ENCODE results near the gene MIX23.

Gene MIX23

GRCh38 chr3:122343654-122344053 is 39.4 kb downstream of the MIX23 start:
- H3K4ac ChIP-seq (ENCODE audit: low read depth, low read length) = no peak overlapping the region
- no peak overlapping the region for H2AK5ac ChIP-seq (ENCODE audit: low read length)
- no peak overlapping the region for H2AFZ ChIP-seq (ENCODE audit: insufficient read depth, low read length, poor library complexity)
- H3K79me2 ChIP-seq (ENCODE audit: control insufficient read depth, insufficient read depth, low read length, poor library complexity) = no peaks in the 10 kb centered on the region
- no peak overlapping the region for H3K14ac ChIP-seq (ENCODE audit: low read length)
- H3K27ac ChIP-seq (ENCODE audit: low read depth, low read length) = no peak overlapping the region
- no peak overlapping the region for H3K4me2 ChIP-seq (ENCODE audit: low read length)
- no peaks in the 10 kb centered on the region for H3K4me1 ChIP-seq (ENCODE audit: control insufficient read depth in 1 of 2, insufficient read depth in 2 of 2, low read length in 2 of 2)
- H3K4me3 ChIP-seq (ENCODE audit: low read depth, low read length) = no peak overlapping the region
- no peak overlapping the region for H4K91ac ChIP-seq (ENCODE audit: low read depth, low read length)
- H2BK120ac ChIP-seq (ENCODE audit: insufficient read depth, low read length, poor library complexity) = no peak overlapping the region
- no peak overlapping the region for H2BK12ac ChIP-seq (ENCODE audit: low read length)
- no peak overlapping the region for H3K23ac ChIP-seq (ENCODE audit: low read length)
- no peaks in the 10 kb centered on the region for H3K36me3 ChIP-seq (ENCODE audit: control insufficient read depth in 1 of 2, insufficient read depth in 2 of 2, low read length in 2 of 2)
- H3K79me1 ChIP-seq (ENCODE audit: low read length) = no peaks in the 10 kb centered on the region
- no CpG with 5 or more reads among the region's 2 CpGs for WGBS (ENCODE audit: extremely low coverage, insufficient coverage, insufficient read length)
- no peak overlapping the region for H4K12ac ChIP-seq (ENCODE audit: low read depth, low read length)
- no peak for DNase-seq
- H2BK5ac ChIP-seq (ENCODE audit: low read depth, low read length, poor library complexity) = no peak overlapping the region
- no peaks in the 10 kb centered on the region for H3K9me3 ChIP-seq (ENCODE audit: insufficient read depth, low read depth, low read length)
- H4K8ac ChIP-seq (ENCODE audit: low read depth, low read length) = no peak overlapping the region
- no peak overlapping the region for H3K9ac ChIP-seq (ENCODE audit: low read length)
- no peaks in the 10 kb centered on the region for H3K27me3 ChIP-seq (ENCODE audit: insufficient read depth, low read length)
- H3K18ac ChIP-seq (ENCODE audit: low read length) = no peak overlapping the region

GRCh38 chr3:122342803-122343202 is 40.2 kb downstream of the MIX23 start:
- Histone ChIP-seq H3K27ac (ENCODE audit: low read depth, low read length) (no peak overlapping the region), H3K4me3 (ENCODE audit: low read depth, low read length) (no peak overlapping the region), H2AK5ac (ENCODE audit: low read length) (no peak overlapping the region), H3K79me1 (ENCODE audit: low read length) (no peaks in the 10 kb centered on the region), H3K14ac (ENCODE audit: low read length) (no peak overlapping the region), H3K36me3 (ENCODE audit: control insufficient read depth in 1 of 2, insufficient read depth in 2 of 2, low read length in 2 of 2) (no peaks in the 10 kb centered on the region), H4K8ac (ENCODE audit: low read depth, low read length) (no peak overlapping the region), H3K79me2 (ENCODE audit: control insufficient read depth, insufficient read depth, low read length, poor library complexity) (no peaks in the 10 kb centered on the region), H3K4me2 (ENCODE audit: low read length) (no peak overlapping the region), H4K91ac (ENCODE audit: low read depth, low read length) (no peak overlapping the region), H2BK5ac (ENCODE audit: low read depth, low read length, poor library complexity) (no peak overlapping the region), H3K27me3 (ENCODE audit: insufficient read depth, low read length) (no peaks in the 10 kb centered on the region), H2BK12ac (ENCODE audit: low read length) (no peak overlapping the region), H3K9me3 (ENCODE audit: insufficient read depth, low read depth, low read length) (no peaks in the 10 kb centered on the region), H3K18ac (ENCODE audit: low read length) (no peak overlapping the region), H4K12ac (ENCODE audit: low read depth, low read length) (no peak overlapping the region), H2BK120ac (ENCODE audit: insufficient read depth, low read length, poor library complexity) (no peak overlapping the region), H2AFZ (ENCODE audit: insufficient read depth, low read length, poor library complexity) (no peak overlapping the region), H3K23ac (ENCODE audit: low read length) (no peak overlapping the region), H3K4me1 (ENCODE audit: control insufficient read depth in 1 of 2, insufficient read depth in 2 of 2, low read length in 2 of 2) (no peaks in the 10 kb centered on the region), H3K4ac (ENCODE audit: low read depth, low read length) (no peak overlapping the region), H3K9ac (ENCODE audit: low read length) (no peak overlapping the region)
- no CpG with 5 or more reads among the region's 1 CpG for WGBS (ENCODE audit: extremely low coverage, insufficient coverage, insufficient read length)
- no peak for DNase-seq

GRCh38 chr3:122332551-122332950 is 50.5 kb downstream of the MIX23 start:
- no peak for DNase-seq
- no peak overlapping the region for H2AK5ac ChIP-seq (ENCODE audit: low read length)
- no peak overlapping the region for H4K91ac ChIP-seq (ENCODE audit: low read depth, low read length)
- H2BK5ac ChIP-seq (ENCODE audit: low read depth, low read length, poor library complexity) = no peak overlapping the region
- no peak overlapping the region for H3K4ac ChIP-seq (ENCODE audit: low read depth, low read length)
- no peak overlapping the region for H4K8ac ChIP-seq (ENCODE audit: low read depth, low read length)
- no CpG with 5 or more reads among the region's 8 CpGs for WGBS (ENCODE audit: extremely low coverage, insufficient coverage, insufficient read length)
- H3K27me3 ChIP-seq (ENCODE audit: insufficient read depth, low read length) = peaks cover 2% of the 10 kb centered on the region
- no peak overlapping the region for H2AFZ ChIP-seq (ENCODE audit: insufficient read depth, low read length, poor library complexity)
- no peaks in the 10 kb centered on the region for H3K4me1 ChIP-seq (ENCODE audit: control insufficient read depth in 1 of 2, insufficient read depth in 2 of 2, low read length in 2 of 2)
- H3K23ac ChIP-seq (ENCODE audit: low read length) = no peak overlapping the region
- H2BK12ac ChIP-seq (ENCODE audit: low read length) = no peak overlapping the region
- H2BK120ac ChIP-seq (ENCODE audit: insufficient read depth, low read length, poor library complexity) = no peak overlapping the region
- H4K12ac ChIP-seq (ENCODE audit: low read depth, low read length) = no peak overlapping the region
- no peak overlapping the region for H3K18ac ChIP-seq (ENCODE audit: low read length)
- H3K14ac ChIP-seq (ENCODE audit: low read length) = no peak overlapping the region
- H3K4me2 ChIP-seq (ENCODE audit: low read length) = no peak overlapping the region
- H3K79me2 ChIP-seq (ENCODE audit: control insufficient read depth, insufficient read depth, low read length, poor library complexity) = no peaks in the 10 kb centered on the region
- H3K9ac ChIP-seq (ENCODE audit: low read length) = no peak overlapping the region
- H3K79me1 ChIP-seq (ENCODE audit: low read length) = no peaks in the 10 kb centered on the region
- H3K27ac ChIP-seq (ENCODE audit: low read depth, low read length) = no peak overlapping the region
- no peaks in the 10 kb centered on the region for H3K36me3 ChIP-seq (ENCODE audit: control insufficient read depth in 1 of 2, insufficient read depth in 2 of 2, low read length in 2 of 2)
- no peak overlapping the region for H3K4me3 ChIP-seq (ENCODE audit: low read depth, low read length)
- H3K9me3 ChIP-seq (ENCODE audit: insufficient read depth, low read depth, low read length) = no peaks in the 10 kb centered on the region

- no peak overlapping the region for H3K4me2 ChIP-seq (ENCODE audit: low read length)
- H3K27me3 ChIP-seq (ENCODE audit: insufficient read depth, low read length) = peaks cover 2% of the 10 kb centered on the region
- no peak overlapping the region for H3K27ac ChIP-seq (ENCODE audit: low read depth, low read length)
- no peaks in the 10 kb centered on the region for H3K36me3 ChIP-seq (ENCODE audit: control insufficient read depth in 1 of 2, insufficient read depth in 2 of 2, low read length in 2 of 2)
- H2BK12ac ChIP-seq (ENCODE audit: low read length) = no peak overlapping the region
- no peak overlapping the region for H4K91ac ChIP-seq (ENCODE audit: low read depth, low read length)
- H3K79me1 ChIP-seq (ENCODE audit: low read length) = no peaks in the 10 kb centered on the region
- H2AK5ac ChIP-seq (ENCODE audit: low read length) = no peak overlapping the region
- no peak overlapping the region for H3K14ac ChIP-seq (ENCODE audit: low read length)
- no peak for DNase-seq
- H3K9me3 ChIP-seq (ENCODE audit: insufficient read depth, low read depth, low read length) = no peaks in the 10 kb centered on the region
- no peak overlapping the region for H3K18ac ChIP-seq (ENCODE audit: low read length)
- H3K4me3 ChIP-seq (ENCODE audit: low read depth, low read length) = no peak overlapping the region
- H3K9ac ChIP-seq (ENCODE audit: low read length) = no peak overlapping the region
- WGBS (ENCODE audit: extremely low coverage, insufficient coverage, insufficient read length) = no CpG with 5 or more reads among the region's 4 CpGs
- no peak overlapping the region for H2BK120ac ChIP-seq (ENCODE audit: insufficient read depth, low read length, poor library complexity)
- H2BK5ac ChIP-seq (ENCODE audit: low read depth, low read length, poor library complexity) = no peak overlapping the region
- no peak overlapping the region for H4K12ac ChIP-seq (ENCODE audit: low read depth, low read length)
- H3K4ac ChIP-seq (ENCODE audit: low read depth, low read length) = no peak overlapping the region
- H4K8ac ChIP-seq (ENCODE audit: low read depth, low read length) = no peak overlapping the region
- H3K79me2 ChIP-seq (ENCODE audit: control insufficient read depth, insufficient read depth, low read length, poor library complexity) = no peaks in the 10 kb centered on the region
- H3K4me1 ChIP-seq (ENCODE audit: control insufficient read depth in 1 of 2, insufficient read depth in 2 of 2, low read length in 2 of 2) = no peaks in the 10 kb centered on the region
- no peak overlapping the region for H2AFZ ChIP-seq (ENCODE audit: insufficient read depth, low read length, poor library complexity)
- H3K23ac ChIP-seq (ENCODE audit: low read length) = no peak overlapping the region
Observed at GRCh38 chr3:122331886-122332285, 51.1 kb downstream of the MIX23 start.
